ENCODE measurements around the gene NKX2-3.

NKX2-3 gene

DNA sequence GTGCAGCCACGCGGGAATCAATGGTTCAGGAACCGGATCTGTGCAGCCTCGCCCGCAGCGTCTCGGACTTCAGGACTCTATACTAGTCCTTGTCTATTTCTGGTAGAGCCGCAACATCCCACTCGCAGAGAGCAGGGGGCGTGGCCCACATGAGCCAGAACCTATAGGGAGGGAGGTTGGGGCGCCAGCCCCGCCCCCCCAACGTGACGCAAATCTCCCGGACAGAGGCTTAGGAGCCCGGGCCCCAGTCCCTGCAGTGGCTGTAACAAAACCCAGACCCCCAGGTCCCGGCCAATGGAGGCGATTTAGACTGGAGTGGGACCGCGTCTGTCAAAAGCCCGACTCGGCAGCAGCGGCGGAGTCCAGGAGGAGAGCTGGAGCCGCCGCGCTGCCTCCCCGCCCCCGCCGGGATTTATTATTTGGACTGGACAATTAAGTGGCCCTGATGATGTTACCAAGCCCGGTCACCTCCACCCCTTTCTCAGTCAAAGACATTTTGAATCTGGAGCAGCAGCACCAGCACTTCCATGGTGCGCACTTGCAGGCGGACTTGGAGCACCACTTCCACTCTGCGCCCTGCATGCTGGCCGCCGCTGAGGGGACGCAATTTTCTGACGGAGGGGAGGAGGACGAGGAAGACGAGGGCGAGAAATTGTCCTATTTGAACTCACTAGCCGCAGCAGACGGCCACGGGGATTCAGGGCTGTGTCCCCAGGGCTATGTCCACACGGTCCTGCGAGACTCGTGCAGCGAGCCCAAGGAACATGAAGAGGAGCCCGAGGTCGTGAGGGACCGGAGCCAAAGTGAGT, at the start of gene NKX2-3:
Gene NKX2-3, plus strand, starts transcription at position 256 of the 809 bp plus-strand sequence. Its CDS starts 190 bp downstream, at position 446.
- no peak for DNase-seq

DNA sequence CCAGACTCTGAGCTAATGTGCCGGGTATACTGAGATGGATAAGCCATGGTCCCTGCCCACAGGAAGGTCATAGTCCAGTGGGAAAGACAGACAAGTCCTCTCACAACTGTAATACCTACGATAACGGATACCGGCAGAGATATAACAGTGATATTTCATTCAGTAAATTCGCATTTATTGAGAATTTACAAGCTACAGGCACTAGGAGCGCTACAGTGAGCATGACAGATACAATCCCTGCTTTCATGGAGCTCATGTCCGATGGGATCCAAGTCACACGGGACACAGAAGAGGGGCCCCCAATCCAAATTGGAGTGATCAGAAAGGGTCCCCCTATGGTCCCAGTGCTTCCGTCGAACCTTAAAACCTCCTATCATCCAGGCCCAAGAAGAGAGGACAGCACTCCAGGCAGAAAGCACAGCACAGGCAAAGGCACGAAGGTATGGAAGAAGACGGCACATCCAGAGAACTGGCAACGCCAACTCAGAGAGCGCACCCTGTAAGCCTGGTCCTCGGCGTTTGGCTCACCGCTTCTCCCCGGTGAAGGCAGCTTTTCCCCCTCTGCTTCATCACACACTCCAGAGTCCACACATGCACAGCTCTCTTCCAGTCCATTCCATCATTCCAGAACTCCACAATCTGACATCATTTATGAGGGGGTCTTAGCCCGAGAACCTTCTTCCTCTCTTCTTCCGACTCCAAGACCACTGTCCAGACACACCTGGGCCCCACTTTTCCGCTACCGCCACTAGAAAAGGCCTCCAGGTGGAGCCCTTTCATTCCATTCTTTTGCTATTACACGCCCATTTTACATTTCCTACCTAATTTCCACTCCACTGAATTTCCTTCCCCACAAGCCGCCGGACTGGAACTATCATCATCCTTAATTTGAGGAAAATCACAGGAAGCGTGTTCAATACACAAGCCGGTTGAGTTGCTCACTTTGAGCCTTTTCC, 47.8 kb upstream of the NKX2-3 start:
- no peak for DNase-seq

DNA sequence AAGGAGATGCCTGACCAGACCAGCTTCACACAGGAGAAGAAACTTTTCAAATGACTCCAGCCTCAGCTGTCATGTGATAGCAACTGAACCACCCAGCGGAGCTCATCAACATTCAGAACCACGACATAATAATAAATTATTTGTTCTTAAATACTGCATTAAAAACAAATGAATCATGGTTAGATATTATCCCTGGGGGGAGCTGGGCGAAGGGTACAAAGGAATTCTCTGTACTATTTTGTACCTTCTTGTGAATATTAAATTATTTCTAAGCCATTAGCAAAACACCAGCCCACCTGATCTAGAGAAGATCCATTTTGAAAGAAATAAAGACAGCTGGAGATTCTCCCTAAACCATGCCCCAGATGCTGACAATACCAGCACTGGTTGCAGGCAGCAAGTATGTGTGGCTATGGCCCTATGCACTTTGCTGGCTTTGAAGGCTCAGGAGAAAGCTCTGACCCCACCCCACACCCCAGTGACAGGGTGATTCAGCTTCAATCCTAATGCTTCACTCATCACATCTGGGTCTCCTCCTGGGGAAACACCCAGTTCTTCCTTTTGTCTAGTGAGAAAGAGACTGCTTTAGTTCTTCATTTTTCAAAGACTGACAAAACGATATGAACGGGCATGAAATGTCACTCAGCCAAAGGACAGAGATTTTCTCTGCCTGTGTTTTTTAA, 45.5 kb upstream of the NKX2-3 start:
- no peak for DNase-seq

DNA sequence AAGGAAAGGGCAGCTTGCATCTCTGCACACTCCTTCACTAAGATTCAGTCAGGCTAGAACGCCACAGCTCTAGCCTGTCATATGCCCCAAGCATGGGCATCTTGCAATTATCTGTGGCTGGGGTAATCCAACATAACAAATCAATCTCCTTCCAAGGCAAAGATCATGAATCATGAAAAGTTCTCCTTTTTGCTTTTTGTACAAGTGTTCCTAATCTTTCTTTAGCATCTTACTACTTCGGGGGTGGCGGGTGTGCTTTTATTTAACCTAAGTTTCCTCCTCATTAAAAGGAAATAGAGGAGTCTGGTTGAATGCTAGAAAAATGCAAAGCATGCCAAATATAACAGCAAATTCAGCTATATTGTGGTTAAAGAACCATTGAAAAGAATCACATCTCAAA, 43.5 kb upstream of the NKX2-3 start:
- DNase-seq: no peak

GRCh38 chr10:99497343-99498025, 35.3 kb upstream of the NKX2-3 start:
- DNase-seq: no peak

GRCh38 chr10:99506416-99506815, 26.3 kb upstream of the NKX2-3 start:
- no peak for DNase-seq

- no peak for DNase-seq
Observed at GRCh38 chr10:99507265-99507664, 25.5 kb upstream of the NKX2-3 start.

- DNase-seq: no peak
Observed at GRCh38 chr10:99513061-99513460, 19.7 kb upstream of the NKX2-3 start.

DNA sequence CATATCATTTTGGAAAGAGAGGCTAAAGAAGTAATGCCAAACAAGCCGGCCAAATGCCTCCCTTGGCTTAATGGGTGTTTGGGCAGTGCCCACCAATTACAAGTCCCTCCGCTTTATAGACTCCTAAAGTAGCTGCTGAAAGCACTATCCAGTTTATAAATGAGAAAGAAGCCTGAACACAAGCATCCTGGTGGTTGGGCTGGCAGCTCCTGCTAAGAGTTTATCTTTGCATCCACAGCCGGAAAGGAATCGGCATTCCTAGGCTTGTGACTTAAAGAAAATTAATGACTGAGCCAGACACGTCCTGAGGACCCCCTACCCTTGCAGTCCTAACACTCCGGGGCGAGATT, 13.1 kb upstream of the NKX2-3 start:
- DNase-seq: no peak

GRCh38 chr10:99520040-99520846, 12.5 kb upstream of the NKX2-3 start:
- no peak for DNase-seq

GRCh38 chr10:99520847-99521764, 11.6 kb upstream of the NKX2-3 start:
- DNase-seq: no peak

DNA sequence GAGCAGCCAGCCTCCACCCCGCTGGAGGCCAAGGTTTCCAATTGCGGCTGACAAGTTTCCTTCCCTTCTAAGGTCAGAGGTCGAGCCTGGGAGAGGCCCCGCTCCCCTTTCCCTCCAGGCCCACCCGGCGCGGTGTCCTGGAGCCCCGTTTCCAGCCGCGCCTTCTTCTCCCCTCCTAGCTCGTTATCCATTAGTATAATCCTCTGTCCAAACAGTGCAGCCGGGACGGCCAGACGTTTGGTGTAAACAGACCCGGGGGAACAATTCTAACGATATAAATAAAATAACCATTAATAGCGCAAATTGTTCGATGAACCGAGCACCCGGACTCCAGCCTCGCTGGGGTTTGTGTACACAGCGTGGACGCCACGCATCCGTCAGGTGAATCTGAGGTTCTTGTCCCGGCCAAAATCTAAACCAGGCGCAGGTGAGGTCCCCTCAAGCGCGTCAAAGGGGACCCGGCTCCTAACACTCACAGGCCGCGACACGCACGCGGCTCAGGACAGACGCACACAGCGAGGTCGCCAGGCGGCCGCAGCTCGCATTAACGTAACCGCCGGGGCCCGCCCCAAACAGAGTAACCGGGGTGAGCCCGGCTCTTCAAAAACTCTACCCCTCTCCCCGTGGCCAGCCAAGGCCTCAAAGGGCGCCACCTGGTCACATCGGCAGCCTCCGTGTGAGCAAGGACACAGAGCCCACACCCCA, 10.8 kb upstream of the NKX2-3 start:
- no peak for DNase-seq

DNA sequence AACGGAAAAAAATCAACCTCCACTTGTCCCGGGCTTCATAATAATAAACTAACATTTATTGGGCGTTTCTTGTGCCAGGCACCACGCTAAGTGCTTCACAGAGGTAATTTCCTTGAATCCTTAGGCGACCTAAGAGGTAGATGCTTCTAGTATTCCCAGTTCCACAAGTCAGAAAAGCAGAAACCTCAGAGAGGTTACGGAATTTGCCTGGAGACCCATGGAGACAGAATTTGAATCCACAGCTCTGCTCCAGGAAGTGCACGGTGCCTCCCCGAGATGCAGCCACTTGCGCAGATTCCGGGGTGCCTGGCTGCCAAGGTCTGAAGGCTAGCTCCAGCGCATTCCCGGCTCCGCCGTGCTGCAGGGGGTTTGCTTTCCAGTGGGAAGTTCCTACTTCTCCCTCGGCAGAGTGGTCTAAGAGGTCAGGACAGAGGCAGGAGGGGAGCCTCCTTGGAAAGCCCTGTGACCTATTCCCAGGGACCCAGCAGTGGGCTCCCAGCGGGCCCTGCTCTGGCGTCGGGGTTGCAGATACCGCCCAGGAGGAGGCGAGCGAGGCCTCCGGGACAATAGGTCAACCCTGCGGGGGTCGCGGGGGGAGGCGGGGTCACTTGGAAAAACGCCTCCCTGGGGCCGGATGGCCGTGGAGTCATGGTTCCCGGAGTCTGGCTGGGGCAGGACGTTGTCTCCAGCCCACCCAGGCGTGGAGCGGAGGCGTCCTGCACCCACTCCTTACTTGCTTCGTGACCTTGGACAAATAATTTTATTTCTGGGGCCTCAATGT, 10.1 kb upstream of the NKX2-3 start:
- DNase-seq: no peak

GRCh38 chr10:99523251-99523773, 9.4 kb upstream of the NKX2-3 start:
- DNase-seq: no peak

- DNase-seq: no peak
Observed at GRCh38 chr10:99524050-99524666, 8.6 kb upstream of the NKX2-3 start.

GRCh38 chr10:99524736-99525380, 7.9 kb upstream of the NKX2-3 start:
- DNase-seq: no peak

- no peak for DNase-seq
Observed at GRCh38 chr10:99525897-99526296, 6.8 kb upstream of the NKX2-3 start.
